Heart left ventricle (tissue), 16 donors: ENCODE results near the gene ITGB4. TPM values are rescaled to one million over a fixed set of nuclear protein-coding genes. Genes with fewer than 3 reads are reported as not detected.

Source experiments
- ATAC-seq, 4 donors: fragments of 200-7000 bp; cut with Tn5 transposase; one replicate each; pipeline ENCODE4 v1.9.1; 2020 to 2022; ENCODE audit warnings: moderate library complexity in 4 of 4, mild to moderate bottlenecking in 3 of 4, moderate number of reproducible peaks in 1 of 4
- DNase-seq, 5 donors: peaks; one replicate each; pipeline ENCODE4 v3.0.0-alpha.2; 2020
- H3K27ac ChIP-seq, 12 donors: fragments of 200-600 bp; sonication (generic) in 4 of 12; one replicate each; pipeline versions ENCODE4 v1.5.0 to v1.8.0; 2016 to 2022; ENCODE audit warnings: mild to moderate bottlenecking in 2 of 12
- H3K27me3 ChIP-seq, 9 donors: fragments of 200-600 bp; sonication (generic) in 2 of 9; one replicate each; pipeline versions ENCODE4 v1.5.1 to v1.8.0; 2016 to 2022; ENCODE audit warnings: mild to moderate bottlenecking in 3 of 9
- H3K36me3 ChIP-seq, 9 donors: fragments of 200-600 bp; sonication (generic) in 2 of 9; one replicate each; pipeline versions ENCODE4 v1.5.0 to v1.8.0; 2018 to 2022; ENCODE audit warnings: mild to moderate bottlenecking in 2 of 9
- H3K4me1 ChIP-seq, 12 donors: fragments of 200-600 bp; sonication (generic) in 4 of 12; one replicate each; pipeline versions ENCODE4 v1.5.0 to v1.8.0; 2016 to 2022; ENCODE audit warnings: mild to moderate bottlenecking in 3 of 12
- H3K4me3 ChIP-seq, 12 donors: fragments of 200-600 bp; sonication (generic) in 4 of 12; one replicate each; pipeline versions ENCODE4 v1.5.0 to v1.8.0; 2017 to 2022; ENCODE audit warnings: mild to moderate bottlenecking in 9 of 12, moderate library complexity in 4 of 12
- H3K9me3 ChIP-seq, 12 donors: fragments of 200-600 bp; sonication (generic) in 4 of 12; one replicate each; pipeline versions ENCODE4 v1.5.0 to v1.8.0; 2016 to 2022; ENCODE audit warnings: mild to moderate bottlenecking in 1 of 12
- POLR2A ChIP-seq, 2 donors: fragments of 450-650 bp; IDR thresholded peaks; one replicate each; pipeline ENCODE4 v1.6.1; 2017; ENCODE audit warnings: antibody characterized with exemption in 2 of 2, mild to moderate bottlenecking in 2 of 2, moderate library complexity in 2 of 2
- WGBS, 4 donors: extraction: QIAGEN DNeasy Blood & Tissue Kit in 2 of 4; methylation state at CpG; one replicate each; pipeline versions ENCODE4 v1.1.5 to v1.1.7; 2013 to 2018; 5-methylcytosine and 5-hydroxymethylcytosine counted together
- intact Hi-C, 10 donors: fragments of 100-400 bp; cut with DNase I; formaldehyde crosslinking; loops; one replicate each; pipeline versions ENCODE4 v1.11.1 to v1.14.2; 2022
- polyA plus RNA-seq, 2 donors: library from polyadenylated mRNA; stranded (reverse); fragments of 200-250 nt; gene quantifications; one replicate each; pipeline ENCODE4 v1.2.3, GENCODE V29; 2013
- total RNA-seq, 9 donors: library from RNA; depleted of rRNA in 2 of 9; stranded (reverse); fragments of >200 nt in 2 of 9; fragmentation: NEBNext Ultra II Directional in 3 of 9; extraction: Animal tissue kit (Norgen Biotek cat#: 25700) in 3 of 9; gene quantifications; one replicate each; pipeline versions ENCODE4 v1.1.0 to v1.2.4, GENCODE V29; 2016 to 2023
- TF ChIP-seq, protein P1 (sequence below), 12 donors: fragments of 200-600 bp; sonication (generic) in 4 of 12; IDR thresholded peaks; one replicate each; pipeline versions ENCODE4 v1.5.0 to v1.8.0; 2018 to 2022; ENCODE audit warnings: antibody characterized with exemption in 12 of 12, mild to moderate bottlenecking in 5 of 12
- donor health status: ischemic (EF 13 %, LVEDD 7.1; RV severe dilation, severe dysfunction).
- donor health status: healthy with polysubstance abuse.
- donor health status: DM: no; HTN: yes; CAD: no.
- donor health status: DM: no; HTN: no; CAD: no.
- donor health status: ischemic (EF 25% LVEDD 6.9; RV normal size, moderate dysfunction).
- donor health status: ischemic (EF 25% LVEDD 5.7; RV mildly dilated, moderate dysfunction).
- donor health status: healthy.
- donor health status: DM: yes; HTN: yes; CAD: no.
- donor health status: ischemic (EF 35%, LVEDD 5.7; RV mildly dilated, moderate dysfunction).
- donor health status: nonischemic (EF 11% LVEDD 7.7; RV severe dilation, severe dysfunction).
- donor health status: DM: yes; HTN: yes; CAD: no.
- donor health status: PGD.
- donor health status: ischemic (EF 29% LVEDD 5.4; RV normal size, mild dysfunction).
- donor health status: nonischemic (EF 23%, LVEDD 6.1; RV moderate dilation, normal function).

ITGB4 gene
- total and polyA plus RNA-seq, 11 donors = 4.0 to 26.8 (median 10.0) TPM

- WGBS, 4 donors = 87 to 98% (median 94%) methylated on average over 7 of the region's 7 CpGs
- peaks cover 0 to 3% (median 0%) of the 10 kb centered on the region in 9 donors for H3K36me3 ChIP-seq
- H3K4me1 ChIP-seq = peaks cover 0 to 25% (median 12%) of the 10 kb centered on the region in 12 donors
- H3K9me3 ChIP-seq = no peaks in the 10 kb centered on the region
- intact Hi-C loops = no loop called here
- DNase-seq (no peak), ATAC-seq (no peak)
- TF ChIP-seq, protein P1, sequence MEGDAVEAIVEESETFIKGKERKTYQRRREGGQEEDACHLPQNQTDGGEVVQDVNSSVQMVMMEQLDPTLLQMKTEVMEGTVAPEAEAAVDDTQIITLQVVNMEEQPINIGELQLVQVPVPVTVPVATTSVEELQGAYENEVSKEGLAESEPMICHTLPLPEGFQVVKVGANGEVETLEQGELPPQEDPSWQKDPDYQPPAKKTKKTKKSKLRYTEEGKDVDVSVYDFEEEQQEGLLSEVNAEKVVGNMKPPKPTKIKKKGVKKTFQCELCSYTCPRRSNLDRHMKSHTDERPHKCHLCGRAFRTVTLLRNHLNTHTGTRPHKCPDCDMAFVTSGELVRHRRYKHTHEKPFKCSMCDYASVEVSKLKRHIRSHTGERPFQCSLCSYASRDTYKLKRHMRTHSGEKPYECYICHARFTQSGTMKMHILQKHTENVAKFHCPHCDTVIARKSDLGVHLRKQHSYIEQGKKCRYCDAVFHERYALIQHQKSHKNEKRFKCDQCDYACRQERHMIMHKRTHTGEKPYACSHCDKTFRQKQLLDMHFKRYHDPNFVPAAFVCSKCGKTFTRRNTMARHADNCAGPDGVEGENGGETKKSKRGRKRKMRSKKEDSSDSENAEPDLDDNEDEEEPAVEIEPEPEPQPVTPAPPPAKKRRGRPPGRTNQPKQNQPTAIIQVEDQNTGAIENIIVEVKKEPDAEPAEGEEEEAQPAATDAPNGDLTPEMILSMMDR (IDR thresholded peaks at IDR 0.05) = no peak
- TF ChIP-seq POLR2A (IDR thresholded peaks at IDR 0.05) = no peak
- no peak overlapping the region for H3K27ac ChIP-seq
- peaks cover 0 to 20% (median 14%) of the 10 kb centered on the region in 9 donors for H3K27me3 ChIP-seq
- H3K4me3 ChIP-seq = no peak overlapping the region
Measured at GRCh38 chr17:75725504-75725903, 4.2 kb downstream of the ITGB4 start.

DNA sequence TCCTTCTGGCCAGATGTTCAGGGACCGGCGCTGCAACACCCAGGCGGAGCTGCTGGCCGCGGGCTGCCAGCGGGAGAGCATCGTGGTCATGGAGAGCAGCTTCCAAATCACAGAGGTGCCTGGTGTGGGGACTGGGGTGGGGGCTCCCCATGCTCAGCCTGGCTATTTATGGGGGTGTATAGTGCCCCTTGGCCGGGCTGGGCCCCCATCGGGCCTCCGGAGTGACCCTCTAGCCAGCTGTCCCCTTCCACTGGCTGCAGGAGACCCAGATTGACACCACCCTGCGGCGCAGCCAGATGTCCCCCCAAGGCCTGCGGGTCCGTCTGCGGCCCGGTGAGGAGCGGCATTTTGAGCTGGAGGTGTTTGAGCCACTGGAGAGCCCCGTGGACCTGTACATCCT, 6.1 kb downstream of the ITGB4 start:
- no peaks in the 10 kb centered on the region for H3K9me3 ChIP-seq

GRCh38 chr17:75729351-75729750, 8.1 kb downstream of the ITGB4 start:
- intact Hi-C loops = no loop called here
- TF ChIP-seq POLR2A (IDR thresholded peaks at IDR 0.05) = no peak
- TF ChIP-seq, protein P1 (IDR thresholded peaks at IDR 0.05) = no peak
- no peak for ATAC-seq
- Histone ChIP-seq H3K27ac (no peak overlapping the region), H3K27me3 (no peaks in the 10 kb centered on the region), H3K36me3 (peaks cover 0 to 3% (median 0%) of the 10 kb centered on the region in 9 donors), H3K4me1 (no peaks in the 10 kb centered on the region), H3K9me3 (no peaks in the 10 kb centered on the region), H3K4me3 (no peak overlapping the region)
- WGBS, 4 donors = 88 to 95% (median 90%) methylated on average over 6 to 7 of the region's 7 CpGs
- DNase-seq = no peak

More for the DNA sequence above, 6.1 kb downstream of the ITGB4 start:
- WGBS, 4 donors = 89 to 94% (median 93%) methylated on average over 18 of the region's 18 CpGs
- Histone ChIP-seq H3K4me3 (no peak overlapping the region), H3K27ac (no peak overlapping the region), H3K36me3 (peaks cover 0 to 3% (median 0%) of the 10 kb centered on the region in 9 donors), H3K4me1 (peaks cover 0 to 10% (median 5%) of the 10 kb centered on the region in 12 donors), H3K27me3 (peaks cover 0 to 1% (median 0%) of the 10 kb centered on the region in 9 donors)
- TF ChIP-seq POLR2A (IDR thresholded peaks at IDR 0.05) = no peak
- TF ChIP-seq, protein P1 (IDR thresholded peaks at IDR 0.05) = no peak
- ATAC-seq = no peak
- no peak for DNase-seq
- intact Hi-C loops = no loop called here

- no peak overlapping the region for H3K27ac ChIP-seq
- H3K4me3 ChIP-seq = no peak overlapping the region
- H3K9me3 ChIP-seq = no peaks in the 10 kb centered on the region
- TF ChIP-seq, protein P1 (IDR thresholded peaks at IDR 0.05) = no peak
- TF ChIP-seq POLR2A (IDR thresholded peaks at IDR 0.05) = no peak
- DNase-seq (no peak), ATAC-seq (no peak)
- peaks cover 0 to 3% (median 0%) of the 10 kb centered on the region in 9 donors for H3K36me3 ChIP-seq
- H3K4me1 ChIP-seq = no peaks in the 10 kb centered on the region
- WGBS, 4 donors = 91 to 93% (median 91%) methylated on average over 23 to 24 of the region's 24 CpGs
- no peaks in the 10 kb centered on the region for H3K27me3 ChIP-seq
- intact Hi-C loops = no loop called here
Measured at GRCh38 chr17:75730065-75730464, 8.8 kb downstream of the ITGB4 start.
